Astrocyte of the cerebellum (primary cell): Measurements from ENCODE around the gene ATG2B.
A peak's percentile ranks its signal among the peaks of the same experiment; 100 is the strongest.

Experiments
- DNase-seq: peaks from one replicate; pipeline ENCODE4 v3.0.0-alpha.2; 2011; ENCODE audit warnings: low read depth
- H3K4me3 ChIP-seq: 2 replicates; pipeline ENCODE4 v1.5.1; 2011; ENCODE audit warnings: mild to moderate bottlenecking, low read depth, low read length, moderate library complexity
- in situ Hi-C: cut with HindIII; loops from 2 replicates; pipeline ENCODE4 v1.10.0; 2017; ENCODE audit warnings: low sequenced_read_pairs
- TF ChIP-seq, protein P1 (sequence below): IDR thresholded peaks from 2 replicates; pipeline ENCODE4 v1.5.1; 2012; ENCODE audit warnings: low read length, low read depth, moderate library complexity, mild to moderate bottlenecking; ENCODE audit errors: missing control alignments

Gene ATG2B

DNA sequence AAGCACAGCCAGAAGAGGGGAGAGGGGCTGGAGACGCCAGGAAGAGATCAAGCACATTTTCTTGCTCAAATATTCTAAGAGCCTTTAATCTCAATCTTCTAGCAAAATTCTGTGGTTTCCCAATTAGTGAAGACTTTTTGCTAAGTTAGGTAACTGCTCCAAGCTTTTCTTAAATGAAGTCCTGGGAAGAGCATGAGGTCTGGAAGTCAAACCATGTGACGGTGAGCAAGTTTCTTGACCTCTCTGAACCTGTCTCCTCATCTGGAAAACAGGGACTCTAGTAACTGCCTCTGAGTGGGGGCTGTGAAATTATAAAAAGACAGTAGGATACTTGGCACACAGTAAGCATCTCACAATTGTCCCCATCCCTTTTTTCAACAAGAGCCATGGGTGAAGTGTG is 83.0 kb downstream of the ATG2B start:
- no peak for DNase-seq
- in situ Hi-C loops: loop anchor here (5.0 kb wide), 1 partner anchor 168 kb away; no protein-coding TSS in a partner anchor
- TF ChIP-seq, protein P1, sequence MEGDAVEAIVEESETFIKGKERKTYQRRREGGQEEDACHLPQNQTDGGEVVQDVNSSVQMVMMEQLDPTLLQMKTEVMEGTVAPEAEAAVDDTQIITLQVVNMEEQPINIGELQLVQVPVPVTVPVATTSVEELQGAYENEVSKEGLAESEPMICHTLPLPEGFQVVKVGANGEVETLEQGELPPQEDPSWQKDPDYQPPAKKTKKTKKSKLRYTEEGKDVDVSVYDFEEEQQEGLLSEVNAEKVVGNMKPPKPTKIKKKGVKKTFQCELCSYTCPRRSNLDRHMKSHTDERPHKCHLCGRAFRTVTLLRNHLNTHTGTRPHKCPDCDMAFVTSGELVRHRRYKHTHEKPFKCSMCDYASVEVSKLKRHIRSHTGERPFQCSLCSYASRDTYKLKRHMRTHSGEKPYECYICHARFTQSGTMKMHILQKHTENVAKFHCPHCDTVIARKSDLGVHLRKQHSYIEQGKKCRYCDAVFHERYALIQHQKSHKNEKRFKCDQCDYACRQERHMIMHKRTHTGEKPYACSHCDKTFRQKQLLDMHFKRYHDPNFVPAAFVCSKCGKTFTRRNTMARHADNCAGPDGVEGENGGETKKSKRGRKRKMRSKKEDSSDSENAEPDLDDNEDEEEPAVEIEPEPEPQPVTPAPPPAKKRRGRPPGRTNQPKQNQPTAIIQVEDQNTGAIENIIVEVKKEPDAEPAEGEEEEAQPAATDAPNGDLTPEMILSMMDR: no peak
- H3K4me3 ChIP-seq: no peak overlapping the region

DNA sequence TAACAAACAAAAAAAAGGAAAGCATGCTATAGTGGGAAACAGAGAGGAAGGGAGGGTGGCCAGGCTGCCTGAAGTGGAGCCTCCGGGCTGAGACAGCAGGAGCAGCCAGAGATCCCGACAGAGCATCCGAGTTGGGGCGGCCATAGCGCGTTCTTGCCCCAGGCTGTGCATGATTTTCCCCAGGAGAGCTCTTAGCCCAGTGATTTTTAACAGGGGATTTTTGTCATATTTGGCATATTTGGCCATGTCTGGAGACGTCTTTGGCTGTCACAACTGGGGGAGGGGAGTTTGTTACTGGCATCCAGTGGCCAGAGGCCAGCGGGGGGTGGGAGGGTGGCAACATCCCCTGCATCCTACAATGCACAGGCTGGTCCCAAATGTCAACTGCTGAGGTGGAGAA is 83.6 kb downstream of the ATG2B start:
- in situ Hi-C loops: loop anchor here (10.0 kb wide), 1 partner anchor 275 kb away; no protein-coding TSS in a partner anchor
- TF ChIP-seq, protein P1: no peak
- DNase-seq: no peak
- no peak overlapping the region for H3K4me3 ChIP-seq

DNA sequence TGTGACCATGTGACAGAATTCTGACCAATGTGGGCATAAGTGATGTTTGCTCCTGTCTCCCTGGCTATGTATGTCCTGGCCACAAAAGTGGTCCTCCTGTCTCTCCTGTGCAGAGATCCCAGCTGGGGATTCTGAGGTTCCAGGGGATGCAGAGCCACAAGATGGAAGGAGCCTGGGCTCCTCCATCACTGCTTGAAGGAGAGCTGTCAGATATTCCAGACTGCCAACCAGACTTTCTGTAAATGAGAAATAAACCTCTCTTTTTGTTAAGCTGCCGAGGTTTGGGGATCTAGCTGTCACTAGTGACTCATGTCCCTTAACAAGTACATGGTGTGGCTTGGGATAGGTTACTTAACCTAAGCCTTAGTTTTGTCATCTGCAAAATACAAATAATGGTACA is 85.3 kb downstream of the ATG2B start:
- TF ChIP-seq, protein P1: no peak
- no peak overlapping the region for H3K4me3 ChIP-seq
- DNase-seq: no peak
- in situ Hi-C loops: loop anchor here (10.0 kb wide), 1 partner anchor 273 kb away; no protein-coding TSS in a partner anchor

DNA sequence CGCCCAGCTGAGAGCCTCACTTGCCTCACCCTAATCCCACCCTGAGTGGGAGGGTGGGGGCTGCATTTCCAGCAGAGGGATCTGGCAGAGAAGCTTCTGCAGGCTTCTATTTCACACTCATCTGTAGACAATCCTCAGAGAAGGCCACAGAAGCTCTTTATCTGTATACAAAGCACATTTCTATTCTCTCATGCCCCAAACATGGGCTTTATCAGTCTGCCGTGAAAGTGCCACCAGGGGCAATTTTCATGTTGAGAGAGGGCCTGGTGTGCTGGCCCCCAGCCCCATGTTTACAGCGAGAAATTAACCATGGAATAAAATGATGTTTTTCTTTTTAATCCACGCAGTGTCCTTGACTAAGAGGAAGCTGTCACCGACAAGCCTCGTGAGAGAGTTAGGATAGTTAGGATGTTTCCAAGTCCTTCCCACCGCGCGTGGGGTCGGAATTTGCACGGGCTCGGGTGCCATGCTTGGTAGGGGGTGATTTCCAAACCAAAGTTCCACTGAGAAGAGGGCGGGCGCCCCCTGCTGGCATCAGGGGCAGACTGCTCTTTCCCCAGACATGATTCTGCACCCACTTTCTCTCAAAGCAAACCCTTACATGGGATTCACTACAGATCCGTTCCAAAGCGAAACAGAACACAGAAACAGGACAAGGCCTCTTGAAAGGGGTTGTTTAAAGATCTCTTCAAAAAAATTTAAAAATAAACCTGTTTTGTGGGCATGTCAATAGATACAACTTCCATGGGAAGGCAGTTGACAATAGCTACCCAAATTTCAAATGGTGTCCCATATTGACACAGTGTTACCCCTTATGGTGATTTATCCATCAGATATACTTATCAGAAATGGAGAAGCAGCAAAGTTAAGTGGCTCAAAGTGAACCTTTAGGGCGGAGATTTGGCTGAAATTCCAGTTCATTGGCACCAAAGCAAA is 87.7 kb downstream of the ATG2B start:
- no peak overlapping the region for H3K4me3 ChIP-seq
- DNase-seq: peak; percentile 43
- in situ Hi-C loops: loop anchor here (10.0 kb wide), 1 partner anchor 271 kb away; no protein-coding TSS in a partner anchor
- TF ChIP-seq, protein P1: peak; percentile 96

GRCh38 chr14:96274543-96274942 is 88.6 kb downstream of the ATG2B start:
- H3K4me3 ChIP-seq: no peak overlapping the region
- no peak for DNase-seq
- in situ Hi-C loops: loop anchor here (10.0 kb wide), 1 partner anchor 270 kb away; no protein-coding TSS in a partner anchor
- TF ChIP-seq, protein P1: no peak

GRCh38 chr14:96274122-96274521 is 89.0 kb downstream of the ATG2B start:
- in situ Hi-C loops: loop anchor here (10.0 kb wide), 1 partner anchor 269 kb away; no protein-coding TSS in a partner anchor
- TF ChIP-seq, protein P1: no peak

More at GRCh38 chr14:96274122-96274521, 89.0 kb downstream of the ATG2B start:
- no peak overlapping the region for H3K4me3 ChIP-seq
- no peak for DNase-seq
